NCI-H2081 (cell line): ENCODE data around the gene SBSN.
"Not testable (repeated sequence)": the region's sequence is repeated elsewhere in the genome, so short reads cannot be mapped to it uniquely, and the experiment has no call there.

Source experiments
- DNase-seq, 2 experiments: peaks; one replicate each; lab custom pipeline; 2025; lab: John Stamatoyannopoulos, UW

SBSN gene

DNA sequence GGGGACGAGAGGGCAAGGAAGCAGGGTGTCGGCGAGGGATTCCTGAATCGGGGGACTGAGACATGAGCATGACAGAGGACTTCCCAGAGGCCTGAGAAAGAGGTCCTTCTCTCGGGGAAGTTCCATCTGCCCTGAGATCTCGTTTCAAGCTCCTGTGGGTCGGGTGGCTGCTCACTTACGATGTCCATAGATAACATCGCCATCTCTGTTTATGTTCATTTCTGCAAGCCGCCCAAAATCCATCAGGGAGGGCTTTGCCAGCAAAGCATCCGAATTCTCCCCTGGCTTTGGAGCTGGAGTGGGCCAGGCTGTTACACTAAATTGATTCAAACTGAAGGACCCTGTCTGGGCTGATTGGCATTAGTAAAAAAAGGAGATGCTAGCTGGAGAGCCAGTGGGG, 20.6 kb downstream of the SBSN start:
- DNase-seq = no peak

DNA sequence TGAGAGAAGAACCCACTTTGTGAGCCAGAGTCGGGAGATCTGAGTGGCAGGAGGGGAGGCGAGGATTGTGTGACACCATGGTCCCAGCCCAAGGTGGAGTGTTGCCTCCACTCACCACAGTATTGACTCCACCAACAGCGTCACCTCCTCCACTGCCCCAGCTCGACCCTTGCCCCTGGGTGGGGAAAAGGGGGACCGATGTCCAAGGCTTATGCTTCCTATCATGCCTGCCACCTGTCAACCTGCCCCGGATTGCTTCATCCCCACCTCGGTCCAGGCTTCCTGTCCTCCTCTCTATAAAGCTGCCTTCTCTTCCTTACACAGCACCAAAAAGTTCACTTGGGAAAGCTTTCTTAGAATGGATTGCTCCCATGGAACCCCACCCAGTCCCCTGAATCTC, 22.1 kb downstream of the SBSN start:
- no peak for DNase-seq

DNA sequence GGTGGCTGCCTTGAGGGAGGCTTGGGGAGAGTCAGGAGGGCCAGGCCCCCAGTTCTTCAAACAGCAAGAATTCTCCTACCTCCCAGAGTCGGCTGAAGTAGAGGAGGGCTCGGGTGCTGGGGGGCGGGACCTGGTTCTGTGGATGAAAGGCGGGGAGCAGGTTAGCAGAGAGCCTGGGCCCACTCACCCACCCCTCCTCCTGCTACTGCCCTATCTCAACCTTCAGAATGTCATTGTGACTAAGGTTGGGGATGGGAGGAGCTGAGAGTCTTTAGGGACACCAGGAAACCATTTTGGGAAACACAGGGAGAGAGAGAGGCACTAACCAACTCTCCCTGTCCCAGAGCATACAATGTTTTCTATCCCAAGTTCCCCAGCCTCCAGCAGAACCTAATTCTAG, 25.4 kb downstream of the SBSN start:
- DNase-seq = no peak

DNA sequence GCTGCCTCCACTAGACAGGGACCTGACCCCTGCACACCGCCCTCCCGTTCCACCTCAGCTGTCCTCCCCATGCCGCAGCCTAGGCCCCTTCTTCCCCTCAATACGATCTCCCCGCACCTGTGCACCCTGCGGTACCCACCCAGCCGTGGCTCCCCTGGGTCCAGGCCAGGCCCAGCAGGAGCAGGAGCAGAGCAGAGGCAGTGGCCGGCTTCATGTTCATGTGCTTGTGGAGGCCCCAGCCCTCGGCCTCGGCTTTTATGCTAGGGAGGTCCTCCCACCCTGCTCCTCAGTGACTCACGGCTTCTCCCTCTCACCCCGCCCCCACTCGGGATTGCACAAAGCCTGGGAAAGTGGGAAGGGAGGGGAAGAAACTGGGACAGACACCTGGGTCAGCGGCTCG, 26.4 kb downstream of the SBSN start:
- DNase-seq = no peak

DNA sequence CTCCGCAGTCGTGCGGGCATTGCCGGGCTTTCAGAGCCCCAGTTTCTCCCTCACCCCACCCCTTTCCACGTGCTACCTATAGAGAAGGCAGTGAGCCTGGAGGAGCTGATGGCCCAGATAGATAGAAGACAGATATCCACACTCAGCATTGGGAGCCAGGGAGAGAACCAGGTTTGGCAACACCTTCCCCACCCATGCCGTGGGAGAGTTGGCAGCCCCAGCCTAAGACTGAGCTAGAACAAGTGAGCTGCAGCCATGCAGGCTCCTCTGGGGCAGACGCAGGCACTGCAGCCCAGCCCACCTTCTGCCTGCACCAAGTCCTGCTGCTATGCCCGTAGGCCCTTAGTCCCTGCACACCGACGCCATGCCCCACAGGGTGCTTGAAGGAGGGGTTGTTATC, 27.5 kb downstream of the SBSN start:
- no peak for DNase-seq

DNA sequence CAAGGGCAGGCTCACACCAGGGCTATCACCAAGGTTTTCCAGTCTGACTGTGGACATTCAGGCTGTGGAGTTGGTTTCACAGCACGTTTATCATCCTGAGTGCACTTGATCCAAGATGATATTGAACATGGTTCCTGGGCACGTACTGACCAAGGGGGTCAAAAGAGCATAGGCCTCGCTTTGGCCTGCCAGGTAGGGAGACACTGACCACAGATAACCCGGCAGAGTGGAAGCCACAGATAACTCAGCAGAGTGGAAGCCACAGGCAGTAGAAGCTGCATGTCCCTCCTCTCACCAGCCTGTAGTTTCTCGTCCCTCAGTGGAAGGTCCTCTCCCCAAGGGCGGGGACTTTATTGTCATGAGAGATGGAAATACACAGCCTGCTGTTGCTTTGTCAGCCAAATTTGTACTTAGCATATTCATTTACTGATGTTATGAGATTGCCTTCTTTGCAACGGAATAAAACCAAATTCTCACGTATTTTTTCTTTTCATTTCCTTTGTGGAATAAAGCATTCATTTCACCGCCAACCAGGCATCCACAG, 29.1 kb downstream of the SBSN start:
- DNase-seq = no peak

DNA sequence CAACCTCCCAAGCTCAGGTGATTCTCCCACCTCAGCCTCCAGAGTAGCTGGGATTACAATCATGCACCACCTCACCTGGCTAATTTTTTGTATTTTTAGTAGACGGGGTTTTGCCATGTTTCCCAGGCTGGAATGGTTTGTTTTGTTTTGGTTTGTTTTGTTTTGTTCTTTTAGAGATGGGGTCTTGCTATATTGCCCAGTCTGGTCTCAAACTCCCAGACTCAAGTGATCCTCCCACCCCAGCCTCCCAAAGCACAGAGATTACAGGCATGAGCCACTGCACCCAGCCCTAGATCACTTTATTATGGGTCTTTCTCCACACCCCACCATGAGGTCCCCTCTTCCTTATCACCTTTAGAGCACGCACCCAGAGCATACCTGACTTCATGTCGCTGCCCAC, 29.9 kb downstream of the SBSN start:
- no peak for DNase-seq

DNA sequence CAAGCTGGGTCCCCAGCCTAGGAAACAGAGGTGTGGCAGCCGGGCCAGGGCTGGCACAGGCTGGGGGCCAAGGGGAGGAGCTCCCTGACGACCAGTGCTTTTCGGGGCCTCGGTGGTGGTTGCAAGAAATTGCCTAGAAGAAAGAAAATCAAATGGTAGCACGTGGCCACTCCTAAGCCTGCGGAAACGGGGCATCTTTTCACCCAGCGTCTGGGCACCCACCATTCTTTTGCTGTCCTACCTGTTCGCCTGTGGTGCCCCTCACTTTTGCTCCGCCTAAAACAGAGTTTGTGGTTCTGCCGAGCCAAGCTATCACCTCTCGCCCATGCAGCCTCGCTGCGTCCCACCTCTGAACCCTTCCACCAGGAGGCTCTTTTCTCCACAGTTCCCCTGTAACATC, 30.7 kb downstream of the SBSN start:
- no peak for DNase-seq

- peak; percentile 17 to 18 for DNase-seq
Observed at GRCh38 chr19:35495107-35496064, 32.7 kb downstream of the SBSN start.

DNA sequence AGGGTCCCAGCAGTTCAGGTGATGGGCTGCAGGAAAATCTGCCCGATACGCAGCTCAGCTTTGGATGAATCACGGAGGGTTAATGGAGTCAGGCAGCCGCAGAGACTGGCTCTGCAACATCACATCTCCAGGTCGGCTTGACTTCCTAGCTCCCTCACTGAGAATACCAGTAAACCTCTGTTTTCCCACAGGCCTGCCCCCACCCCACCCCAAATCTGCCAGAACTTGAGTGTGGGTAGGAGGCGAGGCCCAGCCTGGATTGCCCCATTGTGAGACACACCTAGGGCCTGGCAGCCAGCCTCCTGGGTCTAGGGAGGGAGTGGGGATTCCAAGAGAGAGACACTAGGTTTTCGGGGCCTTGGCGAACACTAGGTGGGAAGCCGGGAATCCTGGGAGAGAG, 34.1 kb downstream of the SBSN start:
- no peak for DNase-seq

- DNase-seq = no peak
Observed at GRCh38 chr19:35491836-35492360, 36.2 kb downstream of the SBSN start.

- no peak for DNase-seq
Observed at GRCh38 chr19:35490364-35490763, 37.7 kb downstream of the SBSN start, which contains the start of gene KRTDAP. TSS of gene KRTDAP (minus strand) at chr19:35490464. CDS start at chr19:35490442, 22 bp downstream.

- no peak for DNase-seq
Observed at GRCh38 chr19:35488677-35489076, 39.4 kb downstream of the SBSN start.

DNA sequence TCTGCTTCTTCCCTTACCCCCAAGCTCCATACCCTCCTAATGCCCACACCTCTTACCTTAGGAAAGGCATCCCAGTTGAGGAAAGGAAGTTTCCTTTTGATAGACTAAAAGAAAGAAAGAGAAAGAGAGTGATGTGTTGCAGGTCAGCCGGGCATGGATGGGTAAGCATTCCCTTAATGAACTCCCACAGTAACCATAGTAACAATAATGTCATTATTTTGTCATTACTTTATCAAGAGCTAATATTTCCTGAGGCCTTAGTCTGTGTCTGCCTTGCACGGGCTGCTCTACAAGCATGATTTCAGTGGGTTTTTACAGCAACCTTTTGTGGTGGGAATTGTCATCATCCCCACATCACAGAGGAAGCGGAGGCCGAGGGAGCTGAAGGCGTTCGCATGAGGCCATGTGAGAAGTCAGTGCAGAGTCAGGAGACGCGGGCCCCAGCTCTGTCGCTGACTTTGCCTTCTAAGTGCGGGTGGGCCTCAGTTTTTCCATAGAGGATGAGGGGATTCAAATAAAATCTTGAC, 40.4 kb downstream of the SBSN start:
- DNase-seq = no peak

GRCh38 chr19:35486268-35486708, 41.8 kb downstream of the SBSN start:
- no peak for DNase-seq

- no peak for DNase-seq
Observed at GRCh38 chr19:35484252-35485036, 43.7 kb downstream of the SBSN start.

- DNase-seq = no peak
Observed at GRCh38 chr19:35483089-35483488, 45.0 kb downstream of the SBSN start.

- peak; percentile 42 to 80 for DNase-seq
Observed at GRCh38 chr19:35478794-35479677, 49.1 kb downstream of the SBSN start.

DNA sequence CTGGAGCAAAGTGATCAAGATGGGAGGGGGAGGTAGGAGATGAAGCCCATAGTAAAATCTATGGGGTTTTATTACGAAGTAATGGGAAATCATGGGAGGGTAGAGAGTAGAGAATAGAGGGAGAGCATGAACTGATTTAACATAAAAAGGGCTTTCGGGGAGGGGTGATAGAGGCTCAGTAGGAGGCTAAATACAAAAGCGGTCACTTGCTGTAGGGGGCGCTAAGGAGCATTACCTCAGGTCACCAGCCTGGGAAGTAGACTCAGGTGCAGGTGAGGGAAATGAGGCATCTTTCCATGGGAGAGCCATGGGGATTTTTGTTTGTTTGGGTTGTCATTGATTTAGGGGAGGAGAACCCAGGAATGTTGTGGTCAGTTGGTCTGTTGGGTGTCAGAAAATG, 52.0 kb downstream of the SBSN start:
- DNase-seq = no peak

- not testable (repeated sequence) for DNase-seq
Observed at GRCh38 chr19:35474594-35474993, 53.5 kb downstream of the SBSN start.

DNA sequence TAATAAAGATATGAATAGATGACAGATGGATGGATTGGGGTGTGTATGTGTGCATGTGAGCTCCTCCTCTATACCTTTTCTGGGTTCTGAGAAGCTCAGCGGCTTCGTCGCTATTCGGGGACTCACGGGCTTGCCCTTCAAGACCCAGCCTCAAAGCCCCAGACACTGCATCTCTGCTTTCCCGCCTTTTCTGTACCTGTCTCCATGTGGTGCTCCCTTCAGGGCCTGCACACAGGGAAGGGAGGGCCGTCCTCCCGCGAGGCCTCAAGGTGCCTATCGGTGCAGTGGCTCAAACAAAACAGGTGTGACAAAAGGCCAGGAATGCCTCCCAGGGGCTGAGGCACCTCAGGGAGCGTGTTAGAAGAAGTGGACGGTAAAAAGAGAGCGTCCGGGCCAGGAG, 54.0 kb downstream of the SBSN start:
- DNase-seq = no peak
